NCI-H1417 treated with DMSO at 0.1 percent for 48 hours (cell line): Measurements from ENCODE around the gene TPP2.

Source experiments
- DNase-seq: peaks from one replicate; lab custom pipeline; 2025; lab: John Stamatoyannopoulos, UW

Gene TPP2

GRCh38 chr13:102596147-102597028, at the start of gene TPP2:
TPP2 (plus strand) TSS chr13:102596986; CDS start chr13:102597039, 53 bp downstream.
- DNase-seq: peak; percentile 92

- DNase-seq: no peak
These were observed 48.0 kb upstream of the TPP2 start for GRCh38 chr13:102548811-102549210.

GRCh38 chr13:102550507-102550906, 46.3 kb upstream of the TPP2 start:
- no peak for DNase-seq

GRCh38 chr13:102555914-102556553, 40.8 kb upstream of the TPP2 start:
- DNase-seq: peak; percentile 49

- no peak for DNase-seq
These were observed 40.0 kb upstream of the TPP2 start for GRCh38 chr13:102556806-102557205.

- peak; percentile 55 for DNase-seq
These were observed 38.8 kb upstream of the TPP2 start for GRCh38 chr13:102558029-102558428.

- no peak for DNase-seq
These were observed 34.9 kb upstream of the TPP2 start for GRCh38 chr13:102561933-102562332.

GRCh38 chr13:102563267-102563666, 33.5 kb upstream of the TPP2 start:
- no peak for DNase-seq

- DNase-seq: no peak
These were observed 32.2 kb upstream of the TPP2 start for GRCh38 chr13:102564564-102564963.

GRCh38 chr13:102566513-102566912, 30.3 kb upstream of the TPP2 start:
- no peak for DNase-seq

- no peak for DNase-seq
These were observed 28.9 kb upstream of the TPP2 start for GRCh38 chr13:102567857-102568256.

- DNase-seq: no peak
These were observed 27.3 kb upstream of the TPP2 start for GRCh38 chr13:102569488-102569887.

- no peak for DNase-seq
These were observed 25.7 kb upstream of the TPP2 start for GRCh38 chr13:102571075-102571474.

GRCh38 chr13:102572323-102572722, 24.5 kb upstream of the TPP2 start:
- no peak for DNase-seq

GRCh38 chr13:102580552-102581169, 16.1 kb upstream of the TPP2 start:
- DNase-seq: peak; percentile 33

GRCh38 chr13:102582256-102582655, 14.5 kb upstream of the TPP2 start:
- DNase-seq: no peak

- no peak for DNase-seq
These were observed 12.4 kb upstream of the TPP2 start for GRCh38 chr13:102584434-102584833.

GRCh38 chr13:102586615-102587014, 10.2 kb upstream of the TPP2 start:
- DNase-seq: no peak

- DNase-seq: no peak
These were observed 8.9 kb upstream of the TPP2 start for GRCh38 chr13:102587916-102588315.

GRCh38 chr13:102589301-102589822, 7.4 kb upstream of the TPP2 start:
- no peak for DNase-seq

GRCh38 chr13:102591988-102592781, 4.6 kb upstream of the TPP2 start:
- DNase-seq: peak; percentile 55

GRCh38 chr13:102593466-102593865, 3.3 kb upstream of the TPP2 start:
- no peak for DNase-seq
